Measurements from ENCODE around the gene EYS. TPM values are rescaled to one million over a fixed set of nuclear protein-coding genes. Genes with fewer than 3 reads are reported as not detected.
A peak's percentile ranks its signal among the peaks of the same experiment; 100 is the strongest.

The EYS gene
- total RNA-seq, 2 donors from 2014 or later = not detected

DNA sequence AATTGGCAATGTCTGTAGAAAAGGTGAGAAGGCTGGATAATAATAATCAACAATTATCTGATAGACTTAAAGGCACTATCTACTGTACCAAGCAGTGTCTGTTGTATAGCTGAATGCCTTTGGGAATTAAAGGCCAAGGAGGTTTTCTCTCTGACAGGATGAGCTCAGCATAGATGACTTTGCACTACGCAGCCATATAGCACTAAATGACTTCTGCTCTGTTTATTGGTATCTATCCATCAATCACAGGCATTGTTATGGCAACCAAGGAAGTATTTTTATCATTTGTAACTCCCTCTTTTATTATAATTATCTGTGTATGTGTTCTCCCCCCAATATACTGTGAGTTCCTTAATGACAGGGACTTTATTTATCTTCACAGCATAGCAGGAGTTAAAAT, 1417.1 kb downstream of the EYS start:
- Histone ChIP-seq H3K27ac (no peak overlapping the region), H3K4me1 (no peaks in the 10 kb centered on the region), H3K9me3 (no peaks in the 10 kb centered on the region), H3K4me3 (no peak overlapping the region), H3K27me3 (no peaks in the 10 kb centered on the region), H3K36me3 (no peaks in the 10 kb centered on the region)
- TF ChIP-seq, protein P1, sequence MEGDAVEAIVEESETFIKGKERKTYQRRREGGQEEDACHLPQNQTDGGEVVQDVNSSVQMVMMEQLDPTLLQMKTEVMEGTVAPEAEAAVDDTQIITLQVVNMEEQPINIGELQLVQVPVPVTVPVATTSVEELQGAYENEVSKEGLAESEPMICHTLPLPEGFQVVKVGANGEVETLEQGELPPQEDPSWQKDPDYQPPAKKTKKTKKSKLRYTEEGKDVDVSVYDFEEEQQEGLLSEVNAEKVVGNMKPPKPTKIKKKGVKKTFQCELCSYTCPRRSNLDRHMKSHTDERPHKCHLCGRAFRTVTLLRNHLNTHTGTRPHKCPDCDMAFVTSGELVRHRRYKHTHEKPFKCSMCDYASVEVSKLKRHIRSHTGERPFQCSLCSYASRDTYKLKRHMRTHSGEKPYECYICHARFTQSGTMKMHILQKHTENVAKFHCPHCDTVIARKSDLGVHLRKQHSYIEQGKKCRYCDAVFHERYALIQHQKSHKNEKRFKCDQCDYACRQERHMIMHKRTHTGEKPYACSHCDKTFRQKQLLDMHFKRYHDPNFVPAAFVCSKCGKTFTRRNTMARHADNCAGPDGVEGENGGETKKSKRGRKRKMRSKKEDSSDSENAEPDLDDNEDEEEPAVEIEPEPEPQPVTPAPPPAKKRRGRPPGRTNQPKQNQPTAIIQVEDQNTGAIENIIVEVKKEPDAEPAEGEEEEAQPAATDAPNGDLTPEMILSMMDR (IDR thresholded peaks at IDR 0.05) = no peak
- DNase-seq (ENCODE audit: low spot score) = no peak

DNA sequence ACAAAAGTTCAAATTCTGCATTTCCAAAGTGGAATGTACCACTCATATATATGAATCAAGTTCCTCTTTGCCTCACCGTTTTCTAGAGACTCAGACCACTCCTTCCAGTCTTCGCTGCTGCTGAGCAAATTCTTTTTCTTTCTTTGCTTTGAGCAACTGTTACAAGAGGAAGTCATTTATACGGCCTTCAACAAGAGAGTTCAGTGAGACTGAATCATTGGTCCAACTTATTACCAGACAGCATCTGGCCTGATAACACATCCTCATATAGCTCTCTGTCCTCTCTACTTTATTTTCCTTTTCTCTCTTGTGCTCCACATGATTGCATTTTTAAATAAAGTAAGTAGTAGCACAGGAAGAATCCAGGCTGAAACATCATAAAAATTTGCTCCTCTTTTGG, 1418.7 kb downstream of the EYS start:
- Histone ChIP-seq H3K4me3 (no peak overlapping the region), H3K36me3 (no peaks in the 10 kb centered on the region), H3K27ac (no peak overlapping the region), H3K27me3 (no peaks in the 10 kb centered on the region), H3K9me3 (no peaks in the 10 kb centered on the region), H3K4me1 (no peaks in the 10 kb centered on the region)
- DNase-seq (ENCODE audit: low spot score) = no peak
- TF ChIP-seq, protein P1 (IDR thresholded peaks at IDR 0.05) = no peak

DNA sequence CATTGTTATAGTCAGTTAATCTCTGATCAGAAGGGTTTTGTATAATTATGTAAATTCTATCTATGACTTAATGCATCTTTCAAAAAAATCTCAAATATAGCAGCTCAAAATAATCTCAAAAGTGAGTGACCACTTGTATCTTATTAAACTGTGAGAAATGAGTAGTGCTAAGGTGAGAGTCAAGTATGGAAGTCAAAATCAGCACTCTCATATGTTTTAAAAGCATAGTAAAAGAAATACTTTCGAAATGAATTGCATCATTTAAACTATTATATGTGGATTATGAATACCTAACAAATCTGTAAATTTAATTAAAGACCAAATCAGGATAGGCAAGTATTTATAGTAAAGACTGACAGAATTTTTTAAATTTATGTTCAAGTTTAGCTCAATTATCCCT, 1425.9 kb downstream of the EYS start:
- TF ChIP-seq, protein P1 (IDR thresholded peaks at IDR 0.05) = no peak
- Histone ChIP-seq H3K4me1 (no peaks in the 10 kb centered on the region), H3K27ac (no peak overlapping the region), H3K36me3 (no peaks in the 10 kb centered on the region), H3K9me3 (no peaks in the 10 kb centered on the region), H3K4me3 (no peak overlapping the region), H3K27me3 (no peaks in the 10 kb centered on the region)
- no peak for DNase-seq (ENCODE audit: low spot score)

DNA sequence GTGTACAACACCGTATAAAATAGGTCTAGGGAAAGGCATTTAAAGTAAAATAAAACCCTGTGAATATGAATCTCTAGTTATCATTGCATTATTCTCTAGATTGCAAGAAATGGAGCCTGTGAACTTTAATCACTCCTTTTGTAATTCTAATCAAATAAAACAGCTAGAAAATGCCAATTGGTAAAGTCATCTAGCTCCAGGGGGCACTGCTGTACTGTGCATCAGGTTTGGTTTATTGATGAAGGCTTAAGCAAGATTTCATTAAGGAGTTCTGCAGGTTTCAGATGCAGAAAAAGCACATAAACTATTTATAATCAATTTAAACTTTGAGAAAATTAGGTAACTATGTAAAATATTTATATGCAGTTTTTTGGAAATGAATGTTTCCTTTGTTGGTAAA, 1426.5 kb downstream of the EYS start:
- no peak for DNase-seq (ENCODE audit: low spot score)
- Histone ChIP-seq H3K4me1 (no peaks in the 10 kb centered on the region), H3K36me3 (no peaks in the 10 kb centered on the region), H3K27ac (no peak overlapping the region), H3K9me3 (no peaks in the 10 kb centered on the region), H3K4me3 (no peak overlapping the region), H3K27me3 (no peaks in the 10 kb centered on the region)
- TF ChIP-seq, protein P1 (IDR thresholded peaks at IDR 0.05) = peak in 1 of 2 donors; percentile 34

DNA sequence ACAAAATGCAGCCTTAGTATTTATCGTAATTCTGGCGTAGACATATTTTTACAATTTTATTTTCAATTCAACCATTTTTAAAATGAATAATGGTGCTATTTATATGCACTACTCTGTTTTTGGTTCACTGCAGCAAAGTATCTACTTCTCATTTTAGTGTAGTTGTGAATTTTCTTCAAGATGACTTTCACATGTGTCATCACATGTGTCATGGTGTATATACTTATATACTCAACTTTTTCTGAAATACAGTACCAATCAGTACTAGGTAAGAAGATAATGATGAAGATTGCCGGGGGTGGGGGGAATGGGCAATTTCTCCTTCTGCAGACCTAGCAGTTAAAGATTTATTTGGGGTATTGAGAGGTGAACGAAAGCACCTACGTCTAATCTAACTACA, 1436.9 kb downstream of the EYS start:
- Histone ChIP-seq H3K27ac (no peak overlapping the region), H3K36me3 (no peaks in the 10 kb centered on the region), H3K27me3 (no peaks in the 10 kb centered on the region), H3K4me3 (no peak overlapping the region), H3K9me3 (no peaks in the 10 kb centered on the region), H3K4me1 (no peaks in the 10 kb centered on the region)
- no peak for DNase-seq (ENCODE audit: low spot score)
- TF ChIP-seq, protein P1 (IDR thresholded peaks at IDR 0.05) = no peak

DNA sequence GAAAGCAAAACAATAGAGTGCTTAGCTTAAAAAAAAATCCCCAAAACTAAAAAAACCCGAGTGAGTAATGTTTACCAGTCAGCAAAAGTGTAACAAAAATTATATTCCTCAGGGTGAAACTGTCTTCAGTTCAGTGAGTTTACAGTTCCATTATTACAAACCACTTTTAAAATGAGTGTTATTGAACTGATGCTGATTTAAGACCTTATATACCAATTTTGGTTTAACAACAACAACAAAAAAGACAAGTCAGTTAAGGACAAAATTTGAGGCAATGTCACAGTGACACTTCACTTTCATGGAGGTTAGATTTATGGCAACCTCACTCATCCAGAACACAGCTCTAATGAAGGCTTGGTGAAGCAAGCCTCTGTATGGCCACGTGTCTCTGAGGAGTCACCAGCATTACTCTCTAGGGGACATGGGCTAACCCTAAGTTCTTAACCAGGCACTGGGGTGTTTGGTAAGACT, 1440.6 kb downstream of the EYS start:
- H3K27ac ChIP-seq = no peak overlapping the region
- DNase-seq (ENCODE audit: low spot score) = no peak
- H3K4me1 ChIP-seq = no peaks in the 10 kb centered on the region
- H3K36me3 ChIP-seq = no peaks in the 10 kb centered on the region
- H3K27me3 ChIP-seq = no peaks in the 10 kb centered on the region
- no peak overlapping the region for H3K4me3 ChIP-seq
- TF ChIP-seq, protein P1 (IDR thresholded peaks at IDR 0.05) = no peak
- no peaks in the 10 kb centered on the region for H3K9me3 ChIP-seq

All from right atrium auricular region (tissue), 2 donors.